Neural progenitor cell (in vitro differentiated cells): Measurements from ENCODE around the gene OR11H7.

Source experiments
- CTCF ChIP-seq: fragments of 200-600 bp; sonication (generic); IDR thresholded peaks from 2 replicates; pipeline ENCODE4 v1.5.1; 2017; ENCODE audit warnings: antibody characterized with exemption, mild to moderate bottlenecking
- EZH2 ChIP-seq: fragments of 200-600 bp; sonication (generic); IDR thresholded peaks from 2 replicates; pipeline ENCODE4 v1.6.1; 2017; ENCODE audit warnings: antibody characterized with exemption, mild to moderate bottlenecking, moderate library complexity

- TF ChIP-seq CTCF (no peak), EZH2 (no peak)
Measured at GRCh38 chr14:20184181-20184580, 44.6 kb upstream of the OR11H7 start.
